ACHN (cell line): Measurements from ENCODE around the gene UBE2Z.
"Not testable (repeated sequence)": the region's sequence is repeated elsewhere in the genome, so short reads cannot be mapped to it uniquely, and the experiment has no call there.

Experiments used
- DNase-seq: peaks from one replicate; pipeline ENCODE4 v3.0.0-alpha.2; 2015
- in situ Hi-C: cut with HindIII; loops from 2 replicates; pipeline ENCODE4 v1.10.0; 2017; ENCODE audit warnings: low sequenced_read_pairs, low pct_ligation_motif_present, low pct_unique_long_range_greater_than_20kb

Gene UBE2Z

GRCh38 chr17:48933035-48933434 is 24.8 kb downstream of the UBE2Z start:
- in situ Hi-C loops = no loop called here
- DNase-seq = no peak

DNA sequence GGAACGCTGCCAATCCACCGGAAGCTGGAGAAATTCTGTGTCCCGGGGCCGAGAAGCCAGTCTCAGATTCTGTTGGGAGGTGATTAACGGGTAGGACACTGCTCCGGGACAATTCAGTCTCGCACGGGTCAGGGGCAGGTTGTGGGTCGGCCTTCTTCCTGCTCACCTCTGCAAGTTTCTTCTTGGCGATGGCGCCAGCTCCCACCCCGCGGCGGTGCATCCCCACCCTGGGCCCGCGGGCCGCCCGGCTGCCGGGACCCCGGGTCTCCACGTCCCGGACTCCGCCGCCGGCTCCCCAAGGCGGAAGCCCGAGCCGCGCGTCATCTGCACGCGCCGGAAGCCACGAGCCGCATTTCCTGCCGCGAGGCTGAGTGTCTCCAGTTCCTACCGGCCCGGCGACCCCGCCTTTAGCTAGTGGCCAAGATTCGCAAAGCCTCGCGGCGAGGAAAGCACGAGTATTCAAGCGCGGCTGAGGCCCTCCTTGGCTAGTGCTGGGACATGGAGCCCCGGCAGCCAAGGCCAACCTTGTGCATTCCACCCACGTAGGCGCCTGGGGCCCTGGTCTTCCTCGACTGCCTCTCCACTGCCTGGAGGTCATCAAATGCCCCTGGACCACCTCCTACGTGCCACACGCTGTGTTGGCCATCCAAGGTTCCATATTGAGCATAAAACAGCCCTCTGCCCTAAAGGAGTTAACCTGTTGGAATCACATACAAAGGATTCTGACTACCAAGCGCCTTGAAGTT is 36.5 kb downstream of the UBE2Z start, which contains the start of gene SNF8:
Gene SNF8, minus strand, starts transcription at position 328 of the 746 bp plus-strand sequence. Its CDS starts 108 bp downstream, at position 220.
- peak; percentile 95 for DNase-seq
- in situ Hi-C loops = no loop called here

- in situ Hi-C loops, DNase-seq: not testable (repeated sequence)
Observed at GRCh38 chr17:48945261-48945651, 37.0 kb downstream of the UBE2Z start.

DNA sequence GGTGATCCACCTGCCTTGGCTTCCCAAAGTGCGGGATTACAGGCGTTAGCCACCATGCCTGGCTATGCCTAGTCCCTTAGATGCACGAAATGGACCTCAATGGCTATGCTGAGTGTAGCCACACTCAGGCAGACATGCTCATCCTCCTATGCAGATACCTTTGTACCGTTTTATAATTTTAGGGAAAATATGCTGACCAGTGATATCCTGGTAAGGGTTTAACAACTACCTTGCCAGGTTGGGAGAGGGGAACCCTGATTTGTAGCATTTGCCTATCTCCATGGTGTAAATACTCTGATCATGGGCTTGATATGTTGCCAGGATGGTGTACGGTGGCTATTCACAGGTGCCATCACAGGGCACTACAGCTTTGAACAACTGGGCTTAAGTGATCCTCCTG is 43.4 kb downstream of the UBE2Z start:
- in situ Hi-C loops = no loop called here
- no peak for DNase-seq

GRCh38 chr17:48952904-48953303 is 44.7 kb downstream of the UBE2Z start:
- no peak for DNase-seq
- in situ Hi-C loops = no loop called here

DNA sequence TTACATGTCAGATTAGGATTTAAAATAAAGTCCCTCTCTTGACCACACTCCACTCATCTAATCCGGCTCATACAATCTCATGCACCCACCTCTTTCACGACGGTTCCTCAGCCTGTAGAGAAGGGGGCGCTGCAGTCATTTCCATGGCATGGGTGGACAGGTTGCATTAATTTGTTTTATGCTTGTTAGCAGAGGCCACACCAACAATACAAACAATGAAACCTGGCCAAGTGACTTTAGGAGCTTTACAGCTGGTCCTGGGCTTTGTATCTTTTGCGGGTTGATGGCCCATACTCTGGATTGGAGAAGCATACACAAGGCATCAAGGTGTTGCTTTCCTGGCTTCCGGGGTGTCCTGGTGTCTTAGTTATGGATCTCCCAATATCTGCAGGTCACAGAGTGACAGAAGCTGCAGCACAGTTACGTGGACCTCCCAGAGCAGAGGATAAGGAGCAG is 46.1 kb downstream of the UBE2Z start:
- in situ Hi-C loops = no loop called here
- DNase-seq = peak; percentile 34

DNA sequence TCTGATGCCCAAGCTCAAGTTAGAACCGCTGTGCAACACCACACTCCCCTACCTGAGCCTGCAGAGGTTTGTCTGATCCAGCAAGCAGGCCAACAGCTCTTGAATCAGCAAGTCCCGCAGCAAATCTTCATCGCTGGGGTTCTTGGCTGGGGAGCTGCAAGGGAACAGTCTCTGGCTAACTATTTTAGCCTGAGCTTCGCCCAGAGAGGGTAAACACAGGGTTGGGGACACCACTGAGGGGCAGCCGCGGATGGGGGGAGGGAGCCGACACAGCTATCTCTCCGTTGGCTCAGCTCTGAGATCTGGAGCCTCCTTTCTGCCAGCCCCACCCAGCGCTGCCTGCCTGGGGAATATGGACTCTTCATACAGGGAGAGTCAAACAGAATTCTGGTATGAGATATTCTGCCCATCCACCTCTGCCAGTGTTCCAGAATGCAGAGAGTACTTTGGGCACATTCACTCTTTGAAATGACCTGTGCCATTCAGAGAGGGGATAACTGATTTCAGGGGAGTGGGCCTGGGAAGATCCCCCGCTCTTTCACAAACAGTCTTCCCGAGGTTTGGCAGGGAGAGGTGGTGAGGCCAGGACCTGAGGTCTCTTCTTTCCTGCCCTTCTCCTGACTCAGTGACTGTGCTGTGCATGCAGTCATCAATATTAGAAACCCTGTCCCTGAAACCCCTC is 52.8 kb downstream of the UBE2Z start:
- DNase-seq = no peak
- in situ Hi-C loops = no loop called here

GRCh38 chr17:48961516-48962233 is 53.5 kb downstream of the UBE2Z start:
- DNase-seq = peak; percentile 67
- in situ Hi-C loops = no loop called here

GRCh38 chr17:48970224-48970623 is 62.0 kb downstream of the UBE2Z start:
- DNase-seq = no peak
- in situ Hi-C loops = no loop called here

DNA sequence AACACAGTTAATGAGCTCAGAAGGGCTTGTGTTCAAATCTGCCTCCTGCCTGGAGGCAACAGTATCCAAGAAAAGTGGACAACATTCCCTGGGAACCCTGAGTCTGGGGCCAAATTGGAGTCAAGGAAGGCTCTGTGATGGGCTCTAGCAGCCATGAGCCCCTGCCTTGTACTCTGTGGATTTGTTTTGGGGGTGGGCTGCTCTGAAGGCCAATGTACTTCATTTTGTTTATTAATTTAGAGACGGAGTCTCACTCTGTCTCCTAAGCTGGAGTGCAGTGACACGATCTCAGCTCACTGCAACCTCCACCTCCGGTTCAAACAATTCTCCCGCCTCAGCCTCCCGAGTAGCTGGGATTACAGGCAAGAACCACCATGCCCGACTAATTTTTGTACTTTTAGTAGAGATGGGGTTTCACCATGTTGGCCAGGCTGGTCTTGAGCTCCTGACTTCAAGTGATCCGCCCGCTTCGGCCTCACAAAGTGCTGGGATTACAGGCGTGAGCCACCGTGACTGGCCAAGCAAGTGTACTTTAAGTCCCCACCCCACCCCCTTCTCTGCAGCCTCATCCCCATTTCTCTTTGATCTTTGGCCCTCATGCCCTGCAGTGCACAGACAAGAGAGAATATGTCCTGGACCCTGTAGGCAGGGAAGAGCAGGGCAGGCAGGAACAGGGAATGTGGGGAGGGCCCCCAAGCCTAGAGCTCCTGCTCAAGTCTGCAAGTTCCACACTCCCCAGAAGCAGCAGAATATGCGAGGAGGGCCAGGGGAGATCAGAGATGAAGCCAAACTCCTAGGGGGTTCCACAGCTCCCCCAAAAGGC is 62.9 kb downstream of the UBE2Z start:
- no peak for DNase-seq
- in situ Hi-C loops = no loop called here

DNA sequence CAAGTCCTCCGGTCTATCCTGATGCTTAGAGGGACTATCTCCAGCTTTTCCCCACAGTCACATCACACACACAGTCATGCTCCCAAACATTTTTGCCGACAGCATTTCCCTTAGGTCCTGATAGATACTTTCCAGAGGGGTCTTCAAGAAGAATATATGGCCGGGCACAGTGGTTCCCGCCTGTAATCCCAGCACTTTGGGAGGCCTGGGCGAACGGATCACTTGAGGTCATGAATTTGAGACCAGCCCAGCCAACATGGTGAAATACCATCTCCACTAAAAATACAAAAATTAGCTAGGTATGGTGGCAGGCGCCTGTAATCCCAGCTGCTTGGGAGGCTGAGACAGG is 64.5 kb downstream of the UBE2Z start:
- in situ Hi-C loops = no loop called here

DNA sequence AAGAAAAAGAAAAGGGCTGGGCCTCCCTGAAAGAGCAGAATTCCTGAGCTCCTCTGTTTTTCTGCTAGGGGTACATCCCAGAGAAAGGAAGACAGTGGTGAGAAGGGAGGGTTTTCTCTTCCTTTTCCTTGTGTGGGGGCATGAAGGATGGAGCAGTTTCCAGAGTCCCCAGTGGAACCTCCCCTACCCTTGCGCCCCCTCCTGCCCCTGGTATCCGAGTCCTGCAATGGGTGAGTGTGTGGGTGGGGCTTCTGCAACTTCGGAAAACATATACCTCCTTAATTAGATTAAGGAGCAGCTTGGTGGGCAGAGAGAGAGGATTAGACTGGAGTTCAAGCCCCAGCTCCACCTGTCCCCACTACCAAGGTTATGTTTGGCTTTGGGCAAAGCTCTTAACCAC is 65.6 kb downstream of the UBE2Z start:
- no peak for DNase-seq
- in situ Hi-C loops = no loop called here

More for the DNA sequence above, 64.5 kb downstream of the UBE2Z start:
- no peak for DNase-seq
